ENCODE data around the gene DCTN2.
"Not testable (repeated sequence)": the region's sequence is repeated elsewhere in the genome, so short reads cannot be mapped to it uniquely, and the experiment has no call there.

DCTN2 gene

DNA sequence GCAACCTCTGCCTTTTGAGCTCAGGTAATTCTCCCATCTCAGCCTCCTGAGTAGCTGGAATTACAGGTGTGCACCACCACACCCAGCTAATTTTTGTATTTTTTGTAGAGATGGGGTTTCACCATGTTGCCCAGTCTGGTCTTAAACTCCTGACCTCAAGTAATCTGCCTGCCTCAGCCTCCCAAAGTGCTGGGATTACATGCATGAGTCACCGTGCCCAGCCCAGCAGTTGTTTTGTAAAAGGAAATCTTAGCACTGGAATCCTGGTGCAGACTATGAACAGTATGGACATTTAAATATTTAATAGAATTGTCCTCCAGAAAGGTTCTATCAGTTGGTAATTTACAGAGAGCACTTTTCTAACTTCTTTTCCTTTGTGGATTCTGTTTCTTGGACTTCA is 14.1 kb upstream of the DCTN2 start:
- H3K18ac ChIP-seq (ENCODE audit: low read length); H2AFZ ChIP-seq (ENCODE audit: low read length); H3K4me3 ChIP-seq (ENCODE audit: low read length in 2 of 2); H3K4me1 ChIP-seq (ENCODE audit: control insufficient read depth in 2 of 2, insufficient read depth in 1 of 2, low read depth in 1 of 2, low read length in 2 of 2); H3K4me2 ChIP-seq (ENCODE audit: insufficient read depth, low read length, poor library complexity, severe bottlenecking); H2BK120ac ChIP-seq (ENCODE audit: low read depth, low read length); H3K23ac ChIP-seq (ENCODE audit: low read depth, low read length, poor library complexity); H2BK15ac ChIP-seq (ENCODE audit: low read length); H4K8ac ChIP-seq (ENCODE audit: low read depth, low read length); H2BK5ac ChIP-seq (ENCODE audit: low read length); H3K27me3 ChIP-seq (ENCODE audit: control insufficient read depth in 3 of 3, insufficient read depth in 3 of 3, low read depth in 1 of 3, low read length in 3 of 3); H3K79me1 ChIP-seq (ENCODE audit: low read depth, low read length); H4K91ac ChIP-seq (ENCODE audit: low read depth, low read length, poor library complexity); H3K36me3 ChIP-seq (replicated peaks in 1 of 2; ENCODE audit: control insufficient read depth in 2 of 2, insufficient read depth in 2 of 2, low read length in 2 of 2); DNase-seq (ENCODE audit: low spot score); H3K14ac ChIP-seq (ENCODE audit: low read length); H2AK5ac ChIP-seq (ENCODE audit: low read depth, low read length); H3K9ac ChIP-seq (ENCODE audit: low read depth, low read length, poor library complexity); H3K4ac ChIP-seq (ENCODE audit: low read length); H3K9me3 ChIP-seq (replicated peaks in 1 of 2; ENCODE audit: control insufficient read depth in 2 of 2, insufficient read depth in 1 of 2, low read depth in 1 of 2, low read length in 2 of 2); H2BK12ac ChIP-seq (ENCODE audit: low read length); H3K27ac ChIP-seq (replicated peaks; ENCODE audit: low read length): not testable (repeated sequence)
- no CpG with 5 or more reads among the region's 1 CpG for WGBS, 2 donors (ENCODE audit: extremely low coverage in 2 of 2, insufficient read length in 2 of 2, insufficient replicate concordance in 1 of 2)

DNA sequence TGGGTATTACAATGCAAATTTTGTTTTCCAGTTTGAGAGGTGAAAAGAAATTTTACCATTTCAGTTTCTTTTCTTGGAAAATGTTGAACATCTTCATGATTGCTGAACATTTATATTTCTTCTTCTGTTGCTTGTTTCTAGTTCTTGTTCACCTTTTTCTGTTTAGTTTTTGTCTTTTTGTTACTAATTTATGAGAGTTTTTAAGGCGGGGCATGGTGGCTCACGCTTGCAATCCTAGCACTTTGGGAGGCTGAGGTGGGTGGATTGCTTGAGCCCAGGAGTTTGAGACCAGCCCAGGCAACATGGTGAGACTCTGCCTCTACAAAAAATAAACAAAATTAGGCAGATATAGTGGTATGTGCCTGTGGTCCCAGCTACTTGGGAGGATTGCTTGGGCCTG is 13.5 kb upstream of the DCTN2 start:
- Histone ChIP-seq H2BK15ac (ENCODE audit: low read length) (no peak overlapping the region), H4K8ac (ENCODE audit: low read depth, low read length) (no peak overlapping the region), H3K14ac (ENCODE audit: low read length) (no peak overlapping the region), H3K79me1 (ENCODE audit: low read depth, low read length) (peaks cover 2% of the 10 kb centered on the region), H2BK5ac (ENCODE audit: low read length) (no peak overlapping the region), H3K9ac (ENCODE audit: low read depth, low read length, poor library complexity) (no peak overlapping the region), H2AK5ac (ENCODE audit: low read depth, low read length) (no peak overlapping the region), H3K4me3 (ENCODE audit: low read length in 2 of 2) (no peak overlapping the region), H2BK12ac (ENCODE audit: low read length) (no peak overlapping the region), H3K4ac (ENCODE audit: low read length) (no peak overlapping the region), H3K18ac (ENCODE audit: low read length) (no peak overlapping the region), H3K4me2 (ENCODE audit: insufficient read depth, low read length, poor library complexity, severe bottlenecking) (no peak overlapping the region), H4K91ac (ENCODE audit: low read depth, low read length, poor library complexity) (no peak overlapping the region), H3K23ac (ENCODE audit: low read depth, low read length, poor library complexity) (no peak overlapping the region), H3K27me3 (ENCODE audit: control insufficient read depth in 3 of 3, insufficient read depth in 3 of 3, low read depth in 1 of 3, low read length in 3 of 3) (no peaks in the 10 kb centered on the region), H2BK120ac (ENCODE audit: low read depth, low read length) (no peak overlapping the region), H2AFZ (ENCODE audit: low read length) (no peak overlapping the region), H3K4me1 (ENCODE audit: control insufficient read depth in 2 of 2, insufficient read depth in 1 of 2, low read depth in 1 of 2, low read length in 2 of 2) (no peaks in the 10 kb centered on the region), H3K27ac (replicated peaks; ENCODE audit: low read length) (no peak overlapping the region), H3K36me3 (replicated peaks in 1 of 2; ENCODE audit: control insufficient read depth in 2 of 2, insufficient read depth in 2 of 2, low read length in 2 of 2) (no peaks in the 10 kb centered on the region), H3K9me3 (replicated peaks in 1 of 2; ENCODE audit: control insufficient read depth in 2 of 2, insufficient read depth in 1 of 2, low read depth in 1 of 2, low read length in 2 of 2) (no peaks in the 10 kb centered on the region)
- DNase-seq (ENCODE audit: low spot score): no peak
- WGBS, 2 donors (ENCODE audit: extremely low coverage in 2 of 2, insufficient read length in 2 of 2, insufficient replicate concordance in 1 of 2): no CpG with 5 or more reads among the region's 2 CpGs

DNA sequence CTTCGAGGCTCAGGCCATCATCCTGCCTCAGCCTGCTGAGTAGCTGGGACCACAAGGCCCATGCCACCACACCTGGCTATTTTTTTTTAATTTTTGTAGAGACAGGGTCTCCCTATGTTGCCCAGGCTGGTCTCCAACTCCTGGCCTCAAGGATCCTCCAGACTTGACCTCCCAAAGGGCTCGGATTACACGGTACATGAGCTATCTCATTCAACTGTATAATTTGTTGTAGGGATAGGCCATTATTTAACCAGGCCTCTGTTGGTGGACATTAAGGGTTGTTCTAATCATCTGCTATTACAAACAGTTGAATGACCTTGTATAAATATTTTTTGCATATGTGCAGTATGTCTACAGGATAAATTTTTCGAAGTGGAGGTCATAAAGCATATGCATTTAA is 11.9 kb upstream of the DCTN2 start:
- Histone ChIP-seq H3K18ac (ENCODE audit: low read length) (no peak overlapping the region), H3K36me3 (replicated peaks in 1 of 2; ENCODE audit: control insufficient read depth in 2 of 2, insufficient read depth in 2 of 2, low read length in 2 of 2) (no peaks in the 10 kb centered on the region), H2BK12ac (ENCODE audit: low read length) (no peak overlapping the region), H2AFZ (ENCODE audit: low read length) (no peak overlapping the region), H3K14ac (ENCODE audit: low read length) (no peak overlapping the region), H2AK5ac (ENCODE audit: low read depth, low read length) (no peak overlapping the region), H3K27me3 (ENCODE audit: control insufficient read depth in 3 of 3, insufficient read depth in 3 of 3, low read depth in 1 of 3, low read length in 3 of 3) (no peaks in the 10 kb centered on the region), H2BK120ac (ENCODE audit: low read depth, low read length) (no peak overlapping the region), H3K4me3 (ENCODE audit: low read length in 2 of 2) (no peak overlapping the region), H3K4me1 (ENCODE audit: control insufficient read depth in 2 of 2, insufficient read depth in 1 of 2, low read depth in 1 of 2, low read length in 2 of 2) (peaks cover 0 to 3% of the 10 kb centered on the region in 2 donors), H3K9ac (ENCODE audit: low read depth, low read length, poor library complexity) (no peak overlapping the region), H3K4me2 (ENCODE audit: insufficient read depth, low read length, poor library complexity, severe bottlenecking) (no peak overlapping the region), H2BK5ac (ENCODE audit: low read length) (no peak overlapping the region), H2BK15ac (ENCODE audit: low read length) (no peak overlapping the region), H3K23ac (ENCODE audit: low read depth, low read length, poor library complexity) (no peak overlapping the region), H3K27ac (replicated peaks; ENCODE audit: low read length) (no peak overlapping the region), H3K4ac (ENCODE audit: low read length) (no peak overlapping the region), H3K9me3 (replicated peaks in 1 of 2; ENCODE audit: control insufficient read depth in 2 of 2, insufficient read depth in 1 of 2, low read depth in 1 of 2, low read length in 2 of 2) (no peaks in the 10 kb centered on the region), H4K8ac (ENCODE audit: low read depth, low read length) (no peak overlapping the region), H4K91ac (ENCODE audit: low read depth, low read length, poor library complexity) (no peak overlapping the region), H3K79me1 (ENCODE audit: low read depth, low read length) (peaks cover 2% of the 10 kb centered on the region)
- DNase-seq (ENCODE audit: low spot score): no peak
- no CpG with 5 or more reads among the region's 4 CpGs for WGBS, 2 donors (ENCODE audit: extremely low coverage in 2 of 2, insufficient read length in 2 of 2, insufficient replicate concordance in 1 of 2)

DNA sequence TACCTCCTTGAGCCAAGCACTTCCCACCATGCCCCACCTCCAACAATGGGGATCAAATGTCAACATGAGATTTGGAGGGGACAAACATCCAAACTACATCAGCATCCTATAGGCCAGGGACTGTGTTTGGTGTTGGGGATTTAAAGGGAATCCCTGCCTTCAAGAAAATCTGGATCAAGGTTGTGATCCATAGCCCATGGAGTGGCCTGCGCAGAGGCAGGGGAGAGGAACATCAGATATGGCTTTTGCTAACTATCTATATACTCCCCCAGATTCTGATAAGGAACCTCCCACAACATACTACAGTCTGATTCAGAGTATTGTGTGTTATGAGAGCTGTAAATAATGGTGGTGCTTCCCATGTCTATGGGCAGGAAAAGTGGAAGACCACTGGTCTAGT is 7.9 kb upstream of the DCTN2 start:
- Histone ChIP-seq H4K8ac (ENCODE audit: low read depth, low read length) (no peak overlapping the region), H3K14ac (ENCODE audit: low read length) (no peak overlapping the region), H3K4ac (ENCODE audit: low read length) (no peak overlapping the region), H4K91ac (ENCODE audit: low read depth, low read length, poor library complexity) (no peak overlapping the region), H2BK120ac (ENCODE audit: low read depth, low read length) (no peak overlapping the region), H3K23ac (ENCODE audit: low read depth, low read length, poor library complexity) (no peak overlapping the region), H3K9ac (ENCODE audit: low read depth, low read length, poor library complexity) (no peak overlapping the region), H3K36me3 (replicated peaks in 1 of 2; ENCODE audit: control insufficient read depth in 2 of 2, insufficient read depth in 2 of 2, low read length in 2 of 2) (no peaks in the 10 kb centered on the region), H3K4me2 (ENCODE audit: insufficient read depth, low read length, poor library complexity, severe bottlenecking) (no peak overlapping the region), H3K27ac (replicated peaks; ENCODE audit: low read length) (no peak overlapping the region), H2AK5ac (ENCODE audit: low read depth, low read length) (no peak overlapping the region), H3K4me3 (ENCODE audit: low read length in 2 of 2) (no peak overlapping the region), H3K9me3 (replicated peaks in 1 of 2; ENCODE audit: control insufficient read depth in 2 of 2, insufficient read depth in 1 of 2, low read depth in 1 of 2, low read length in 2 of 2) (no peaks in the 10 kb centered on the region), H2BK5ac (ENCODE audit: low read length) (no peak overlapping the region), H3K79me1 (ENCODE audit: low read depth, low read length) (no peaks in the 10 kb centered on the region), H3K4me1 (ENCODE audit: control insufficient read depth in 2 of 2, insufficient read depth in 1 of 2, low read depth in 1 of 2, low read length in 2 of 2) (peaks cover 22 to 31% of the 10 kb centered on the region in 2 donors), H3K18ac (ENCODE audit: low read length) (no peak overlapping the region), H3K27me3 (ENCODE audit: control insufficient read depth in 3 of 3, insufficient read depth in 3 of 3, low read depth in 1 of 3, low read length in 3 of 3) (peaks cover 0 to 11% (median 0%) of the 10 kb centered on the region in 3 experiments), H2BK12ac (ENCODE audit: low read length) (no peak overlapping the region), H2BK15ac (ENCODE audit: low read length) (no peak overlapping the region), H2AFZ (ENCODE audit: low read length) (no peak overlapping the region)
- no peak for DNase-seq (ENCODE audit: low spot score)
- WGBS, 2 donors (ENCODE audit: extremely low coverage in 2 of 2, insufficient read length in 2 of 2, insufficient replicate concordance in 1 of 2): no CpG with 5 or more reads among the region's 1 CpG

Measured in neuronal stem cell (in vitro differentiated cells).